ENCODE measurements around the gene BRD3.

GRCh38 chr9:134029248-134030226 is 38.3 kb downstream of the BRD3 start:
- TF ChIP-seq CTCF (IDR thresholded peaks at IDR 0.05; ENCODE audit: low read depth, low read length) (no peak), EZH2phosphoT487 (IDR thresholded peaks at IDR 0.05; ENCODE audit: low read depth) (no peak)
